ENCODE measurements around the gene PARS2.

- TF ChIP-seq REST (IDR thresholded peaks at IDR 0.05; ENCODE audit: borderline replicate concordance): no peak
- no peak for TF ChIP-seq CTCF (IDR thresholded peaks at IDR 0.05; ENCODE audit: poor library complexity, severe bottlenecking)
- TF ChIP-seq POLR2AphosphoS5 (IDR thresholded peaks at IDR 0.05): no peak
- no peak for TF ChIP-seq EZH2 (IDR thresholded peaks at IDR 0.05; ENCODE audit: borderline replicate concordance, insufficient read depth, low read length, poor library complexity, severe bottlenecking)
- TF ChIP-seq TAF1 (IDR thresholded peaks at IDR 0.05; ENCODE audit: low read depth): no peak
- TF ChIP-seq RAD21 (conservative IDR thresholded peaks at IDR 0.05): no peak
Measured at GRCh38 chr1:54807756-54808155, 43.4 kb upstream of the PARS2 start.
